GM12874 (cell line): ENCODE measurements around the gene CELF4.

Experiments used
- TF ChIP-seq, protein P1 (sequence below): IDR thresholded peaks from 2 replicates; pipeline ENCODE4 v1.5.1; 2011; ENCODE audit warnings: low read depth, mild to moderate bottlenecking, control low read depth, low read length, moderate library complexity; ENCODE audit not compliant: insufficient read depth

Gene CELF4

DNA sequence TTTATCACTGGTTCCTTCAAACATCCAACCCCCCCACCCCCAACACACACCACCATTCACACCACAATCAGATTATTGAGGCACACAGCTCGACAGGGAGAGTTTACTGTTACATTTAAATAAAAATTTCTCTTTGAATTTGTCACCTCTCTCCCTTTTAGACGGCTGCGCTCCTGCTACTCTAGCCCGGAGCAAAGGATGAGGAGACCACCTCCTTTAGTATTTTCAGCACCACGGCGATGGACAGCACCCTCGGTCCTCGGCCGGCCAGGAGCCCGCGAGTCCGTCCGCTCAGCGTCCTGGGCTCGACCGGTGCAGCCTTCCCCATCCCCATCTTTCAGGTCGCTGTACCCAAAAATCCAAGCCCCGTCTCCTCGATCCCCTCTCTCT is 892 bp downstream of the CELF4 start:
- TF ChIP-seq, protein P1, sequence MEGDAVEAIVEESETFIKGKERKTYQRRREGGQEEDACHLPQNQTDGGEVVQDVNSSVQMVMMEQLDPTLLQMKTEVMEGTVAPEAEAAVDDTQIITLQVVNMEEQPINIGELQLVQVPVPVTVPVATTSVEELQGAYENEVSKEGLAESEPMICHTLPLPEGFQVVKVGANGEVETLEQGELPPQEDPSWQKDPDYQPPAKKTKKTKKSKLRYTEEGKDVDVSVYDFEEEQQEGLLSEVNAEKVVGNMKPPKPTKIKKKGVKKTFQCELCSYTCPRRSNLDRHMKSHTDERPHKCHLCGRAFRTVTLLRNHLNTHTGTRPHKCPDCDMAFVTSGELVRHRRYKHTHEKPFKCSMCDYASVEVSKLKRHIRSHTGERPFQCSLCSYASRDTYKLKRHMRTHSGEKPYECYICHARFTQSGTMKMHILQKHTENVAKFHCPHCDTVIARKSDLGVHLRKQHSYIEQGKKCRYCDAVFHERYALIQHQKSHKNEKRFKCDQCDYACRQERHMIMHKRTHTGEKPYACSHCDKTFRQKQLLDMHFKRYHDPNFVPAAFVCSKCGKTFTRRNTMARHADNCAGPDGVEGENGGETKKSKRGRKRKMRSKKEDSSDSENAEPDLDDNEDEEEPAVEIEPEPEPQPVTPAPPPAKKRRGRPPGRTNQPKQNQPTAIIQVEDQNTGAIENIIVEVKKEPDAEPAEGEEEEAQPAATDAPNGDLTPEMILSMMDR, result no peak

DNA sequence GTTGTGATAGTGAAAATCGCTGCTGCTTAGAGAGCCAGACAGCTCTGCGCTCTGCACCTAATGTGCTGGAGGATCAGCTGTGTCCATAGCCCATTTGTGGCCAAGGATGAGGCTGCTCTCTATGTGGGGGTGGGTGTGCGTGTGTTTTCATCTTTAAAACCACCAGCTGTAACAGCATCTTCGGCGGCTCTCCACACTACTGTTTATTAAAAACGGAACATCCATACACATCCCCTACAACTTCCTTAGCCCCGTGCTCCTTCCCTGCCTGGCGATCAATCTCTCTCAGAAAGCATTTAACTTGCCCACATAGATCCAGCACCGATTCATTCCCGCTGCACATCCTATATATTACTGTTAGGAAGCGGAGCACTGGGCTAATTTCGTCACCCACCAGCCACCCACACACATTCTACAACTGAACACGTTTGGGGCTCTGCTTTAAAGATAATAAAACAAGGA is 1.6 kb downstream of the CELF4 start:
- TF ChIP-seq, protein P1, result no peak

DNA sequence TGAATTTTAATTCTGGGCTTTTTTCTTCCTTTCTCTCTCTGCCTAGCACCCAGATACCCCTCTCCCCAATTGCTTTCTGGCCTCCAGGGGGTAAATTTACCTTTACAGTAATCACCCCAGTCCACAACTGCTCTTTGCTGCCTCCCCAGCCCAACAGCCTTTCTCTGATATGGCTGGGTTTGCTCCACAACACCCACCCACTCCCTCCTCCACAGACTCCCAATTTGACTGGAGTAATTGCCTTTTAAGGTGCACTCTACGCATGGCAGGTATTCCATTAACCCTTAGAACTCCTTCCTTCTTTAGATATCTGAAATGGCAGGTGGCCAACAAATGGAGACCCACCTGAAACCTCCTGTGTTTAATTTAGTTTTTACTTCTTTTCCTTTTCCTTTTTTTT is 3.6 kb downstream of the CELF4 start:
- TF ChIP-seq, protein P1, result no peak

DNA sequence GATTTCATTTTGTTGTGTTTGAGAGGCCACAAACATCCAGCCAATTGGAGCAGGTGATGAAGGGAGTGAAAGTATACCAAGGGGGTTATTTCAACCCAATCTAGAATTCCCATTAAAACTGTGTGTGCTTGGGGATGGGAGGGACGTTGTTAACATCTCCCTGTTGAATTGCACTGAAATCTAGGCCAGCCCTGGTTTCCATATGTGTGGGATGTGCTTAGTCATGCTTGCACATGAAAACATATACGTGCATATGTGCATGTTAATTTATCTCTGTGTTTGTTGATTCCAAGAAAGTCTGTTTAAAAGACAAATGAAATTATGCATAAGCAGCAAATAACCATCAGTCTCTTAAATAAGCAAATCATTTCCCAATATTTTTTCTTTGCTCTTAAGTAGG is 5.6 kb downstream of the CELF4 start:
- TF ChIP-seq, protein P1, result no peak

DNA sequence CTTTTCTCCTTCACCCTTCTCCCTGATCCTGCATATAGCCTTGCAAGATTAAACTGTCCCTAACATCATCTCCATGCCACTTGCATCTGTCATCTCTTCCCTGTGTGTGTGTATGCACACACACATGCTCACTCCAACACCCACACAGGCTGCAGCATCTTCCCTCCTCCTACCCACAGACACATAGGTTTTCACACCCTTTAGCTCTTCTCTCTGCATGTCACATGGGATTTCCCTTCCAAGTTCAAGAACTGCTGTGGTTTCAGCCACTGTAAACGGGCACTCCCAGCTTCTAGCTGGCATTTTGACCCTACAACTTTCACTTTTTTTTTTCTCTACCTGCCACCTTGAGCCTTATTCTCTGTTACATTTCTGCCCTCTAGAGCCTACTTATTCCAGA is 6.4 kb downstream of the CELF4 start:
- TF ChIP-seq, protein P1, result no peak

DNA sequence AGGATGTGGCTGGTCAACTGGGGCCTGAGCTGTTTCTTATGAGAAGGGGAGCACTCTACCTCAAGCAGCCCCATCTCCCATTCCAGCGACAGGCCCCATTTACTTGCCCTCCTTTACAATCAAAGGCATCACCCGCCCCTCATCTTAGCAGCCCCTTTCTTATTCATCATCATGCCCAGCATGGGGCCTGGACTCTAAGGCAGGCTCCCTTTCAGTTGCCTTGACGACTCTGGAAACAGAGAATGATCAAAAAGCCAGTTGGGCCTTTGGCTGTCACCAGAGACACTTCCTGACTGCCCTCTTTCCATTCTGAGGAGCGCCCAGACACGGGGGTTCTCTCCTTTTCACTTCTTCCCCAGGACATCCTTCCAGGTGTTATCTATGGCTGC is 11.2 kb downstream of the CELF4 start:
- TF ChIP-seq, protein P1, result no peak

GRCh38 chr18:37553633-37554398 is 11.8 kb downstream of the CELF4 start:
- TF ChIP-seq, protein P1, result no peak

DNA sequence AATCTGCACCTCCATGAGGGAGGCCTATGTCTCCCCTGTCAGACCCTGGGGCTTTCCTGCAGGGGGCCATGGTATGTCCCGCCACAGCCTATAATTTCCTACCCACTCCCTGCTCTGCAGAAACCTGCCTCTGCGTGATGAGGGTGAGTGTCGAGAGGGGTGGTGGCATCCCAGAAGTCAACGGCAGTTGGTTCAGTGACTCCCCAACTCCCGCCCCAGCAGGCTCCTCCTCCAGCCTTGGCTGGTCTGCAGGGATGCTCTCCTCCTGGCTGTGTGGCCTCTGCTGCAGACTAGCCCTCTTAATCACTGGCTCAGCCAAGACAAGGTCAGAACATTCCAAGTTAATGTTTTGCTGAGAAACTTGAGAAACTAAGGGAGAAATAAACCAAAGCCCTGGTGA is 13.3 kb downstream of the CELF4 start:
- TF ChIP-seq, protein P1, result no peak
